NOMO-1 treated with DMSO at 0.1 percent for 48 hours (cell line): ENCODE data around the gene NADSYN1.

Source experiments
- DNase-seq: peaks from one replicate; lab custom pipeline; 2025; ENCODE audit not compliant: unreplicated experiment; lab: John Stamatoyannopoulos, UW

Gene NADSYN1

GRCh38 chr11:71472357-71472885 lies 19.4 kb downstream of the NADSYN1 start:
- DNase-seq: no peak

GRCh38 chr11:71472941-71473792 lies 20.2 kb downstream of the NADSYN1 start:
- DNase-seq: no peak

- DNase-seq: no peak
Observed at GRCh38 chr11:71473793-71474080, 20.7 kb downstream of the NADSYN1 start.

GRCh38 chr11:71474141-71474770 lies 21.3 kb downstream of the NADSYN1 start:
- no peak for DNase-seq

GRCh38 chr11:71474771-71475483 lies 21.9 kb downstream of the NADSYN1 start:
- DNase-seq: no peak

GRCh38 chr11:71476031-71476430 lies 23.0 kb downstream of the NADSYN1 start:
- no peak for DNase-seq

- DNase-seq: no peak
Observed at GRCh38 chr11:71476926-71477640, 24.1 kb downstream of the NADSYN1 start.

- no peak for DNase-seq
Observed at GRCh38 chr11:71477641-71478527, 24.9 kb downstream of the NADSYN1 start.

GRCh38 chr11:71478528-71478840 lies 25.5 kb downstream of the NADSYN1 start:
- no peak for DNase-seq

GRCh38 chr11:71481101-71481960 lies 28.3 kb downstream of the NADSYN1 start:
- DNase-seq: no peak

GRCh38 chr11:71482216-71482615 lies 29.2 kb downstream of the NADSYN1 start:
- DNase-seq: no peak

GRCh38 chr11:71482746-71483364 lies 29.9 kb downstream of the NADSYN1 start:
- DNase-seq: no peak

- no peak for DNase-seq
Observed at GRCh38 chr11:71483692-71484091, 30.7 kb downstream of the NADSYN1 start.

- DNase-seq: no peak
Observed at GRCh38 chr11:71484248-71485062, 31.5 kb downstream of the NADSYN1 start.

- no peak for DNase-seq
Observed at GRCh38 chr11:71485063-71485399, 32.0 kb downstream of the NADSYN1 start.

GRCh38 chr11:71485466-71485865 lies 32.5 kb downstream of the NADSYN1 start:
- no peak for DNase-seq

GRCh38 chr11:71486320-71486719 lies 33.3 kb downstream of the NADSYN1 start:
- DNase-seq: no peak

- DNase-seq: no peak
Observed at GRCh38 chr11:71488681-71489270, 35.8 kb downstream of the NADSYN1 start.
